PC-3 (cell line): Measurements from ENCODE around the gene HEXIM1. TPM values are rescaled to one million over a fixed set of nuclear protein-coding genes. Genes with fewer than 3 reads are reported as not detected.
A peak's percentile ranks its signal among the peaks of the same experiment; 100 is the strongest.

ENCODE experiments used
- ATAC-seq: fragments of 200-7000 bp; cut with Tn5 transposase; 2 replicates; pipeline ENCODE4 v1.9.1; 2020; ENCODE audit warnings: mild to moderate bottlenecking, moderate library complexity
- BruUV-seq: library from RNA; stranded (reverse); fragments of 400-500 nt; replicated peaks from 2 replicates; lab custom pipeline; 2021; lab: Mats Ljungman, UMichigan
- CTCF ChIA-PET: fragments of 300-600 bp; sonication (Branson Sonifier 250); formaldehyde crosslinking; loops from one replicate; lab custom pipeline; 2022; ENCODE audit warnings: antibody characterized with exemption; lab: Charles Lee
- POLR2A ChIA-PET: fragments of 300-600 bp; sonication (Branson Sonifier 250); formaldehyde crosslinking; loops from one replicate; lab custom pipeline; 2022; ENCODE audit warnings: antibody characterized with exemption; ENCODE audit not compliant: unreplicated experiment; lab: Charles Lee
- DNase-seq: peaks from one replicate; pipeline ENCODE4 v3.0.0-alpha.2; 2015
- H2AFZ ChIP-seq: fragments of 300-600 bp; sonication (generic); 2 replicates; pipeline ENCODE4 v1.6.0; 2016; ENCODE audit warnings: antibody characterized with exemption, low read length
- H3F3A ChIP-seq: fragments of 300-600 bp; sonication (generic); one replicate; pipeline ENCODE4 v1.6.0; 2017; ENCODE audit warnings: antibody characterized with exemption, low read length, control low read depth, mild to moderate bottlenecking; ENCODE audit not compliant: unreplicated experiment
- H3K27ac ChIP-seq: fragments of 300-600 bp; sonication (generic); 2 replicates; pipeline ENCODE4 v1.5.1; 2016; ENCODE audit warnings: mild to moderate bottlenecking, low read length
- H3K27me3 ChIP-seq: fragments of 300-600 bp; sonication (generic); 2 replicates; pipeline ENCODE4 v1.6.1; 2016; ENCODE audit warnings: low read length, mixed read lengths
- H3K36me3 ChIP-seq: fragments of 300-600 bp; sonication (generic); 2 replicates; pipeline ENCODE4 v1.6.1; 2016; ENCODE audit warnings: low read depth, mixed run types, low read length, mixed read lengths
- H3K4me1 ChIP-seq: fragments of 300-600 bp; sonication (generic); 2 replicates; pipeline ENCODE4 v1.5.1; 2016; ENCODE audit warnings: low read length; ENCODE audit not compliant: insufficient read depth
- H3K4me2 ChIP-seq: fragments of 300-600 bp; sonication (generic); 2 replicates; pipeline ENCODE4 v1.6.0; 2016; ENCODE audit warnings: low read length
- H3K4me3 ChIP-seq: fragments of 300-600 bp; sonication (generic); 2 replicates; pipeline ENCODE4 v1.5.1; 2016; ENCODE audit warnings: mild to moderate bottlenecking, low read length, mixed read lengths
- H3K79me2 ChIP-seq: fragments of 300-600 bp; sonication (generic); 2 replicates; pipeline ENCODE4 v1.6.1; 2017; ENCODE audit warnings: low read length, mixed read lengths
- H3K9ac ChIP-seq: fragments of 300-600 bp; sonication (generic); 2 replicates; pipeline ENCODE4 v1.6.0; 2016; ENCODE audit warnings: mild to moderate bottlenecking, low read length
- H3K9me2 ChIP-seq: fragments of 300-600 bp; sonication (generic); replicated peaks from 2 replicates; pipeline ENCODE4 v1.6.1; 2016; ENCODE audit warnings: mixed run types, low read length, mixed read lengths
- H3K9me3 ChIP-seq: fragments of 300-600 bp; sonication (generic); 2 replicates; pipeline ENCODE4 v1.6.1; 2016; ENCODE audit warnings: low read length, mixed read lengths
- H4K20me1 ChIP-seq: fragments of 300-600 bp; sonication (generic); 2 replicates; pipeline ENCODE4 v1.6.1; 2016; ENCODE audit warnings: low read length, mixed read lengths
- EZH2 ChIP-seq: fragments of 300-600 bp; sonication (generic); IDR thresholded peaks from one replicate; pipeline ENCODE4 v1.6.1; 2017; ENCODE audit warnings: antibody characterized with exemption, mild to moderate bottlenecking, low read length; ENCODE audit not compliant: unreplicated experiment
- EZH2phosphoT487 ChIP-seq: fragments of 300-600 bp; sonication (generic); IDR thresholded peaks from 2 replicates; pipeline ENCODE4 v1.6.1; 2018; ENCODE audit warnings: mild to moderate bottlenecking, antibody characterized with exemption, low read length, borderline replicate concordance
- intact Hi-C: fragments of 100-400 bp; cut with micrococcal nuclease; formaldehyde crosslinking; loops from 2 replicates; pipeline ENCODE4 v1.9.0; 2023
- total RNA-seq: library from RNA; depleted of rRNA; stranded (reverse); fragments of >200 nt; gene quantifications from 2 replicates; pipeline ENCODE4 v1.2.3, GENCODE V29; 2014
- TF ChIP-seq, protein P1 (sequence below): fragments of 300-600 bp; sonication (generic); conservative IDR thresholded peaks from 2 replicates; pipeline ENCODE4 v1.5.1; 2017; ENCODE audit warnings: antibody characterized with exemption, low read depth, mild to moderate bottlenecking, low read length

The HEXIM1 gene
- total RNA-seq, 1 experiment from 2014 or later = 47.3 TPM

DNA sequence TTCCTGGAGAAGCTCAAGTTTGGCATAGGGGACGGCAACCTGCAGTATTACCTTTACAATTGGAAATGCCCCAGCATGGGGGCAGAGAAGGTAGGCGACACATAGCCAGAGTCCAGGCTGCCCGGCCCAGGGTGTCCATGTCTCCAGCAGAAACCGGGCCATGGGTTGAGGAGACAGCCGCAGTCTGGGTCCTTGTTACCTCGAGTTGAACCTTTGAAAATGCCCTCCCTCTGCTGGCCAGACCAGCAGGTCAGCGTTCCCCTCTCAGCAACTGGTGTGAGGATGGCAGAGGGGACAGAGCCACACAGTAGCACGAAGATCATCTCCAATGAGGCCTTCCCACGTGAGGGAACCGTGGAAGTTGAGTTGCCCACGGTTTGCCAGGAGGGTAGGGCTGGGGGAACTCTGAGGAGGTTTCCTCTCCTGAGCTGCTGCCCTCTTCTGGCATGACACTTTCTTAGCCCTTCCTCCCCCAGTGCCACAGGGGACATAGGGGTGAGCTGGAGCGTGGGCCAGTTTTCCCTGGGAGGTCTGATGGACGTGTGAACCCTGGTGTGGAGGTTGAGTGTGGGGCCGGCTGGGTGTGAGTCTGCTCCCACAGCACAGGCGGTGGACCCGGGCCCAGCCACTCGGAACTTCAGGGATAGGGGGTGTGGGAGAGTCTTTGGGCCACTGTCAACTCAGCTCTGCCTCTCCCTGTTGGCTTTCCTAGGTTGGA lies 43.2 kb upstream of the HEXIM1 start:
- ChIA-PET POLR2A (no interaction called here), CTCF (interaction anchor here (2.4 kb wide), 1 partner anchor 30 kb away, joined by 15 read pairs; the partner anchor contains the start of gene ACBD4)
- peaks cover 65% of the 10 kb centered on the region for H3K36me3 ChIP-seq
- H3K79me2 ChIP-seq = no peaks in the 10 kb centered on the region
- TF ChIP-seq EZH2phosphoT487 = no peak
- TF ChIP-seq, protein P1, sequence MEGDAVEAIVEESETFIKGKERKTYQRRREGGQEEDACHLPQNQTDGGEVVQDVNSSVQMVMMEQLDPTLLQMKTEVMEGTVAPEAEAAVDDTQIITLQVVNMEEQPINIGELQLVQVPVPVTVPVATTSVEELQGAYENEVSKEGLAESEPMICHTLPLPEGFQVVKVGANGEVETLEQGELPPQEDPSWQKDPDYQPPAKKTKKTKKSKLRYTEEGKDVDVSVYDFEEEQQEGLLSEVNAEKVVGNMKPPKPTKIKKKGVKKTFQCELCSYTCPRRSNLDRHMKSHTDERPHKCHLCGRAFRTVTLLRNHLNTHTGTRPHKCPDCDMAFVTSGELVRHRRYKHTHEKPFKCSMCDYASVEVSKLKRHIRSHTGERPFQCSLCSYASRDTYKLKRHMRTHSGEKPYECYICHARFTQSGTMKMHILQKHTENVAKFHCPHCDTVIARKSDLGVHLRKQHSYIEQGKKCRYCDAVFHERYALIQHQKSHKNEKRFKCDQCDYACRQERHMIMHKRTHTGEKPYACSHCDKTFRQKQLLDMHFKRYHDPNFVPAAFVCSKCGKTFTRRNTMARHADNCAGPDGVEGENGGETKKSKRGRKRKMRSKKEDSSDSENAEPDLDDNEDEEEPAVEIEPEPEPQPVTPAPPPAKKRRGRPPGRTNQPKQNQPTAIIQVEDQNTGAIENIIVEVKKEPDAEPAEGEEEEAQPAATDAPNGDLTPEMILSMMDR = no peak; the same call in none of the 2 replicates
- no peak for TF ChIP-seq EZH2
- no TSS peak for BruUV-seq
- peaks cover 3% of the 10 kb centered on the region for H3F3A ChIP-seq
- no peak overlapping the region for H3K4me2 ChIP-seq
- no peaks in the 10 kb centered on the region for H3K27me3 ChIP-seq
- no peak overlapping the region for H3K4me3 ChIP-seq
- no peak overlapping the region for H3K9ac ChIP-seq
- no peak overlapping the region for H3K27ac ChIP-seq
- DNase-seq (no peak), ATAC-seq (peak; percentile 16)
- intact Hi-C loops = no loop called here
- no peaks in the 10 kb centered on the region for H3K9me3 ChIP-seq
- no peak overlapping the region for H2AFZ ChIP-seq
- no peaks in the 10 kb centered on the region for H3K4me1 ChIP-seq
- H3K9me2 ChIP-seq = no peaks in the 10 kb centered on the region
- H4K20me1 ChIP-seq = no peaks in the 10 kb centered on the region

DNA sequence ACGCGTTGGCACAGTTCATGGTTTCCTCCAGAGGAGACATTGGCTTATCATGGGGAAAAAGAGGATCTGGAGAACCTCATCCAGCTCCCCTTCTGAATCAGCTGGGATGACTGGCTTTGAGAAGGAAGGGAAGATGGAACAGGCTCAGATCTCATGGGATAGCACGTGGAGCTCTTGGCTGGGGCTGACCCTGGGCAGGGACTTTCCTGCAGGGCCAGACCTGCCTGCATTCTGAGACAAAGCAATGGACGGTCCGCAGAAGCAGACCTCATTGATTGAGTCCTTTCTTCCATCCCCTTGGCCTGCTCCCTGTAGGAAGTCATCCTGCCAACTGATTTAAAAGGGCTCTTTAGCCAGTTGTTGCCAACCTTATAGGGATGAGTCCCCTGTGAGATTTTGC lies 42.2 kb upstream of the HEXIM1 start:
- H3K36me3 ChIP-seq = peaks cover 65% of the 10 kb centered on the region
- ATAC-seq = no peak
- BruUV-seq = no TSS peak
- H3F3A ChIP-seq = peaks cover 3% of the 10 kb centered on the region
- H3K4me2 ChIP-seq = no peak overlapping the region
- H3K9me3 ChIP-seq = no peaks in the 10 kb centered on the region
- no peak for TF ChIP-seq EZH2
- no peak for TF ChIP-seq EZH2phosphoT487
- CTCF ChIA-PET = interaction anchor here (0.6 to 2.4 kb wide), 2 partner anchors 29 to 43 kb away, joined by 4 to 15 read pairs; partner anchors contain the start of gene ACBD4
- no peak overlapping the region for H3K4me3 ChIP-seq
- H4K20me1 ChIP-seq = no peaks in the 10 kb centered on the region
- no peak overlapping the region for H3K9ac ChIP-seq
- no peaks in the 10 kb centered on the region for H3K79me2 ChIP-seq
- POLR2A ChIA-PET = no interaction called here
- no peak overlapping the region for H2AFZ ChIP-seq
- no peaks in the 10 kb centered on the region for H3K4me1 ChIP-seq
- no peaks in the 10 kb centered on the region for H3K9me2 ChIP-seq
- no peak overlapping the region for H3K27ac ChIP-seq
- intact Hi-C loops = no loop called here
- no peaks in the 10 kb centered on the region for H3K27me3 ChIP-seq
- no peak for DNase-seq

DNA sequence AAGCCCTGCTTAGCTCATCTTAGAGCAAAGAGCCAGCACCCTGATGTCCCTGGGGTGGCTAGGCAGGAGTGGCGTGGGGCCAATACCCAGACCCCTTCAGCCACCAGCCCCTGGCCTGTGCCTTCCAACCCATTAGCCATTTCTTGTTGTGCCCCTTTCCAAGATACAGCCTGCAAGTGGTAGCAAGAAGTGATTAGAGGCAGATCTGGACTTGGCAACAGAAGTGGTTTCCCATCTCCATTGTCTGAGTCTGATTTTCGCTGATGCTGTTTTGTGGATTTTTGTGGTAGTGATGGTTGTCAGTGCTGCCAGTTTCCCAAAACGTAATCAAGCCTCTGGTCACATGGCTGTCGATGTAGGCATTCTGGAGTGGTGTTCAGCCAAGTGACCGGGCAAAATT lies 41.7 kb upstream of the HEXIM1 start:
- peaks cover 62% of the 10 kb centered on the region for H3K36me3 ChIP-seq
- DNase-seq = no peak
- CTCF ChIA-PET = interaction anchor here (2.4 kb wide), 1 partner anchor 29 kb away, joined by 15 read pairs; the partner anchor contains the start of gene ACBD4
- H3K27ac ChIP-seq = no peak overlapping the region
- TF ChIP-seq EZH2 (no peak), EZH2phosphoT487 (no peak)
- TF ChIP-seq, protein P1 = no peak
- no TSS peak for BruUV-seq
- H3K79me2 ChIP-seq = no peaks in the 10 kb centered on the region
- H3K4me2 ChIP-seq = no peak overlapping the region
- H2AFZ ChIP-seq = no peak overlapping the region
- intact Hi-C loops = no loop called here
- no peaks in the 10 kb centered on the region for H3K9me2 ChIP-seq
- peaks cover 3% of the 10 kb centered on the region for H3F3A ChIP-seq
- no peaks in the 10 kb centered on the region for H4K20me1 ChIP-seq
- no peaks in the 10 kb centered on the region for H3K9me3 ChIP-seq
- no peak overlapping the region for H3K9ac ChIP-seq
- H3K4me3 ChIP-seq = no peak overlapping the region
- H3K4me1 ChIP-seq = no peaks in the 10 kb centered on the region
- no peak for ATAC-seq
- POLR2A ChIA-PET = no interaction called here
- H3K27me3 ChIP-seq = no peaks in the 10 kb centered on the region
